ES-I3 (cell line): ENCODE results near the gene BCAS4.

Source experiments
- H3K36me3 ChIP-seq: 2 replicates; pipeline ENCODE4 v1.6.1; 2013; ENCODE audit warnings: mild to moderate bottlenecking, low read length, control low read depth, moderate library complexity; ENCODE audit not compliant: insufficient read depth
- H3K4me1 ChIP-seq: 2 replicates; pipeline ENCODE4 v1.6.1; 2013; ENCODE audit warnings: mild to moderate bottlenecking, control low read depth, low read length; ENCODE audit not compliant: insufficient read depth
- H3K9ac ChIP-seq: 2 replicates; pipeline ENCODE4 v1.6.1; 2013; ENCODE audit warnings: low read depth, mild to moderate bottlenecking, low read length, moderate library complexity
- H3K9me3 ChIP-seq: 2 replicates; pipeline ENCODE4 v1.6.1; 2013; ENCODE audit warnings: mild to moderate bottlenecking, low read length, moderate library complexity; ENCODE audit not compliant: control insufficient read depth, insufficient read depth

BCAS4 gene

GRCh38 chr20:50815162-50815989, 20.5 kb downstream of the BCAS4 start:
- Histone ChIP-seq H3K36me3 (no peaks in the 10 kb centered on the region), H3K9ac (no peak overlapping the region), H3K4me1 (peaks cover 8% of the 10 kb centered on the region; the same call in 1 of the 2 replicates), H3K9me3 (no peaks in the 10 kb centered on the region)

GRCh38 chr20:50817776-50818172, 22.9 kb downstream of the BCAS4 start:
- Histone ChIP-seq H3K9me3 (no peaks in the 10 kb centered on the region), H3K4me1 (peaks cover 8% of the 10 kb centered on the region; the same call in 1 of the 2 replicates), H3K36me3 (no peaks in the 10 kb centered on the region), H3K9ac (no peak overlapping the region)

DNA sequence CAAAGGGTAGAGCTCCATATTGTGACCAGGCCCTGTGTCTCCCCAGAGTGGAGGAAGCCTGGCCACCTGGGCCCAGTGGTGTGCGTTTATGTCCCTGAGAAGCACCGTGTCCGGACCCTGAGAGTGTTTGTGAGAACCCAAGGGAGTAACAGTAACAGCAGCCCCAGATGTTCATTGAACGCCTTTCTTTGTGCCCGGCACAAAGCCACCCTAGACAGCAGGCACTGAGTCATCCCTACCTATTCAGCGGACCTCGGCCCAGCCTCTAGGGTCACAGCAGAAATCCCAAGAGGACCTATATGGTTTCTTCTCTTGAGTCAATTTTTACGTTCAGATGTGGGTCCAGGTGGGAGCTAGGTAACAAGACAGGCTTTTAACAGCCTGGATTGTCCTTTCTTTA, 24.5 kb downstream of the BCAS4 start:
- H3K36me3 ChIP-seq: no peaks in the 10 kb centered on the region
- no peaks in the 10 kb centered on the region for H3K9me3 ChIP-seq
- no peak overlapping the region for H3K9ac ChIP-seq
- H3K4me1 ChIP-seq: peaks cover 8% of the 10 kb centered on the region; the same call in 1 of the 2 replicates

GRCh38 chr20:50820515-50821256, 25.8 kb downstream of the BCAS4 start:
- H3K9me3 ChIP-seq: no peaks in the 10 kb centered on the region
- 0 out of 2 replicates have a peak, but pooled peaks cover 3% of the 10 kb centered on the region for H3K4me1 ChIP-seq
- H3K9ac ChIP-seq: no peak overlapping the region
- no peaks in the 10 kb centered on the region for H3K36me3 ChIP-seq

GRCh38 chr20:50821257-50821921, 26.5 kb downstream of the BCAS4 start:
- Histone ChIP-seq H3K36me3 (no peaks in the 10 kb centered on the region), H3K9ac (no peak overlapping the region), H3K4me1 (no peaks in the 10 kb centered on the region), H3K9me3 (no peaks in the 10 kb centered on the region)

DNA sequence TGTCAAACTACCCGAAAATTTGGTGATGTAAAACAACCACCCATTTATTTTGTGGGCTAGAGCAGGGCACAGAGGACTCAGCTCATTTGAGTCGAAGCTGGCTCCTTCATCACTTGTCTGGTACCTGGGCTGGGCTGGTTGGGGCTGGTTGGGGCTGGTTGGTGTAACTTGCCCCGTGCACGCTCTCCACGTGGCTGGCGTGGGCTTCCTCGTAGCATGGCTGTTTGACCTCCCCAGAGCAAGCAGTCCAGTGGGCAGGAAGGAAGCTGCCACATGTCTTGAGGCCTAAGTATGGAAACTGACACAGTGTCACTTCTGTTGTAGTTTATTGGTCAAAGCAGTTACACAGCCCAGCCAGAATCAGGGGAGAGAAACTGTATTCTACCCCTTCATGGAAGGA, 27.1 kb downstream of the BCAS4 start:
- Histone ChIP-seq H3K4me1 (no peaks in the 10 kb centered on the region), H3K9ac (no peak overlapping the region), H3K36me3 (no peaks in the 10 kb centered on the region), H3K9me3 (no peaks in the 10 kb centered on the region)

DNA sequence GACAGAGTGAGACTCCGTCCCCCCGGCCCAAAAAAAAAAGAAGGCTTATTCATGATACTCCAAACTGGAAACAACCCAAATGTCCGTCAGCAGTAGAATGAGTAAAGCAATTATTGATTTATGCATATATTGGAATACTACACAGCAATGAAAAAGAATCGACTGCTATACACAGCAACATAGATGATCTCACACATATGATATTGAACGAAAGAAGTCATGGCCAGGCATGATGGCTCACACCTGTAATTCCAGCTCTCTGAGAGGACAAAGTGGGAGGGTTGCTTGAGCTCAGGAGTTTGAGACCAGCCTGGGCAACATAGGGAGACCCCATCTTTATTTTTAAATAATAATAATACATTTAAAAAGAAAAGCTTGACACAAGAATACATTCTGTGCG, 28.5 kb downstream of the BCAS4 start:
- no peaks in the 10 kb centered on the region for H3K9me3 ChIP-seq
- no peak overlapping the region for H3K9ac ChIP-seq
- H3K36me3 ChIP-seq: no peaks in the 10 kb centered on the region
- no peaks in the 10 kb centered on the region for H3K4me1 ChIP-seq

- Histone ChIP-seq H3K9me3 (no peaks in the 10 kb centered on the region), H3K9ac (no peak overlapping the region), H3K4me1 (no peaks in the 10 kb centered on the region), H3K36me3 (no peaks in the 10 kb centered on the region)
These were observed 29.3 kb downstream of the BCAS4 start for GRCh38 chr20:50824137-50824536.

- Histone ChIP-seq H3K4me1 (no peaks in the 10 kb centered on the region), H3K36me3 (no peaks in the 10 kb centered on the region), H3K9me3 (no peaks in the 10 kb centered on the region), H3K9ac (no peak overlapping the region)
These were observed 31.3 kb downstream of the BCAS4 start for GRCh38 chr20:50826121-50826520.

GRCh38 chr20:50828363-50829136, 33.7 kb downstream of the BCAS4 start:
- Histone ChIP-seq H3K4me1 (0 out of 2 replicates have a peak, but pooled peaks cover 3% of the 10 kb centered on the region), H3K36me3 (no peaks in the 10 kb centered on the region)

GRCh38 chr20:50831622-50832021, 36.8 kb downstream of the BCAS4 start:
- Histone ChIP-seq H3K9ac (no peak overlapping the region), H3K9me3 (no peaks in the 10 kb centered on the region), H3K36me3 (no peaks in the 10 kb centered on the region), H3K4me1 (0 out of 2 replicates have a peak, but pooled peaks cover 3% of the 10 kb centered on the region)

More at GRCh38 chr20:50828363-50829136, 33.7 kb downstream of the BCAS4 start:
- Histone ChIP-seq H3K9ac (no peak overlapping the region), H3K9me3 (no peaks in the 10 kb centered on the region)

DNA sequence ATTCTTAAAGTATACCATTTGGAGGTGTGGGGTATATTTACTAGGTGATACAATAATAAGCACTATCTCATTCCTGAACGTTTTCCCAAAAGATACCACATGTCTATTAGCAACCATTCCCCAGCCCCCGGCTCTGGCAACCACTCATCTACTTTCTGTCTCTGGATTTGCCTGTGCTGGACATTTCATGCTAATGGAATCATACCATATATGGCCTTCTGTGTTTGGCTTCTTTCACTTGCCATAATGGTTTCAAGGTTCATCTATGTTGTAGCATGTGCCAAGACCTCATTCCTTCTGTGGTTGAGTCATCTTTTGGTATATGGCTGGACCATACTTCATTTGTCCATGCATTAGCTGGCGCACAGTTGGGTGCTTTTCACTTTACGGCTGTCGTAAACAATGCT, 39.7 kb downstream of the BCAS4 start:
- H3K36me3 ChIP-seq: no peaks in the 10 kb centered on the region
- no peaks in the 10 kb centered on the region for H3K9me3 ChIP-seq
- H3K9ac ChIP-seq: no peak overlapping the region
- 0 out of 2 replicates have a peak, but pooled peaks cover 3% of the 10 kb centered on the region for H3K4me1 ChIP-seq

DNA sequence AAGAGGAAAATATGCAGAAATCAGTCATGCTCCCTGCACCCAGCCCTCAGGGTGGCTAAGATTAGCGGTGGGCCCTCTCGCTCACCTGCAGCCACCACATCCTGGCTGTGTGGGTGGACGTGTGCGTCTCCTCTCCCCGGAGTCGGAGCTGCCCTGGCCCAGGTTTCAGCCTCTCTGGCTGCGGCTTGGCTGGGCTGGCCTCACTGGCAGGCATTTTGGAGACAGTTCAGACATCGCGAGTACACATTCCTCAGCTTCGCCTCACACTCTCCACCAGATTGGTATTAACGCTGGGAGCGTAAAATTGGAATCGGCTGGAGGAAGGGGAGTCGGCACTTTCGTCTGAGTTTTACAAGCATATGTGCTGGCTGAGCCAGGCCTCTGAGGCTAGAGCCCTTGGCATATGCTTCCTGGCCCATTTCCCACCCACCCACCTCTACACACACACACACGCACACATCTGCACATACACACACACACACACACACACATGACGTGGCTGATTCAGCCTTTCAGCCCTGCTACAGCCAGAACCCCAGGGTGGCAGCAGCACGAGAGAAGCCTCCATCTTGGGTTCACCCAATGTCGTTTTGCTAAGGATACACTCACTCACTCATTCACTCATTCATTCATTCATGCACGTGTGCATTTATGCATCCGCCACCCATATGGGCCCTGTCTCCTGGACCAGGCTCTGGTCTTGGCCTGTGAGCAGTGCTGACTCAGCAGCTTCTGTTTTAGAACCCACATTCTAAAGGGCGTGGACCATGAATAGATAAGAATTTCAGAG, 42.9 kb downstream of the BCAS4 start:
- no peaks in the 10 kb centered on the region; the same call in 1 of the 2 replicates for H3K36me3 ChIP-seq
- no peaks in the 10 kb centered on the region for H3K4me1 ChIP-seq
- no peaks in the 10 kb centered on the region for H3K9me3 ChIP-seq
- no peak overlapping the region for H3K9ac ChIP-seq
